Fibroblast of lung (primary cell): ENCODE measurements around the gene OR8B12.

Experiments
- CTCF ChIP-seq, 2 donors: IDR thresholded peaks in 1 of 2; conservative IDR thresholded peaks in 1 of 2; 1 replicate in 1 of 2; 2 replicates in 1 of 2; pipeline ENCODE4 v1.5.1; 2011 to 2012; ENCODE audit warnings: low read length in 2 of 2, control low read depth in 1 of 2, inconsistent platforms in 1 of 2, low read depth in 1 of 2, mild to moderate bottlenecking in 1 of 2
- EZH2 ChIP-seq: IDR thresholded peaks from 2 replicates; pipeline ENCODE4 v1.5.1; 2012; ENCODE audit warnings: low read length, control low read depth, mild to moderate bottlenecking; ENCODE audit errors: missing control alignments

DNA sequence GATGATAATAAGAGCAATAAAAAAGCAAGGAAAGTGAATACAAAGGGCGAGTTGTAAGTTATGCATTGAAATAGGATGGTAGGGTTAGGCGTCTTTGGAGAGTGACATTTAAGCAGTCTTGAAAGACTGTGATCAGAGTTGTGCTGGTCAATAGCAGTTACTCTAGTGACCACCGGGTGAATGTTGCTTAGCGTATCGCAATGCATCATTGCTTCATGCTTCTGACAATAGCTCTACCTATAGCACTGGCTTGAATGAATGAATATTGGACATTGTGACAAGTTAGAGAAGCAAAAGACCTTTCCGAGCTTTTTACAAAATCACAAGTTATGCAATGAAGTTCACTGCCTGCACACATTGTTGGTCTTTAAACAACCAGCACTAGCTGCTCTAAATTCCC, 7.7 kb upstream of the OR8B12 start:
- TF ChIP-seq CTCF (conservative IDR thresholded peaks at IDR 0.05 in 1 of 2, IDR thresholded peaks at IDR 0.05 in 1 of 2; ENCODE audit: low read depth in 1 of 2, low read length in 2 of 2) (no peak), EZH2 (no peak)
